Forelimb muscle (tissue), 1 donor: ENCODE results near the gene CPTP. TPM values are rescaled to one million over a fixed set of nuclear protein-coding genes. Genes with fewer than 3 reads are reported as not detected.

Experiments used
- DNase-seq: peaks from one replicate; pipeline ENCODE4 v3.0.0-alpha.2; 2013; ENCODE audit warnings: low read depth
- polyA plus RNA-seq: library from polyadenylated mRNA; unstranded; fragments of 120-200 nt; gene quantifications from one replicate; pipeline ENCODE4 v1.2.1, GENCODE V29; 2013; ENCODE audit not compliant: insufficient read length

CPTP gene
- polyA plus RNA-seq, 1 donor = 16.5 TPM

DNA sequence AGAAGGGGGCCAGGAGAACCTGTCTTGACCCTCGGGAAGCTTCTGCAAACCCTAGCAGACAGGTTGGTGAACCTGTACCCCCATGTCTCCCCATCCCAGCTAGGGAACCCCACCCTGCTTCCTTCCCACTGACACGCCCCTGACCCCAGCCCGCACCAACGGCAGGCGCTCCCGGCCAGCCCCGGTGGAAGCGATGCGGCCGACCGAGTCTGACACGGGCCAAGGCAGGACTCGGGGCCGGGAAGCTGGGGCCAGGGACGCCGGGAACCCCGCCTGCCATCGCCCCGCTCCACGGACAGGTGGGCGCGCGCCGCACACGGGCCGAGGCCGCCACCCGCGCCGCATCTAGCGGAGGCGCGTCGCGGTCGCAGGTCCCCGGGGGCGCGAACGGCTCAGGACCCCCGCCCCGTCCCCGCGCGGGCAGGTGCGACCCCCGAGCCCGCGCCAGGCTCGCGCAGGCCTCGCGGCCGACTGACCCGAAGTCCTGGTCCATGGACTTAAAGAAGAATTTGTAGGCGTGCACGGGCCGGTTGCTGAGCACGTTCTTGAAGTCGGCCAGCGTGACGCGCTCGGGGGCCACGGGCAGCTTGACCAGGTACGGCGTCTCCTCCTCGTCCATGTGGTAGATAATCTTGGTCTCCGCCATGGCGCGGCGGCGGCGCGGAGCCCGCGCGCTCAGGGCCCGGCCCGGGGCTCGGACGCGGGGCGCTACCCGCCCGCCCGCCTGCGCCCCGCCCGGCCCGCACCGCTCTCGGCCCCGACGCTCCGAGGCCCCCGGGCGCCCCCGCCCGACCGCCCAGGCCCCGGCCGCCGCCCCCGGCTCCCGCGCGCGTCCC is 24.0 kb downstream of the CPTP start:
- no peak for DNase-seq

- DNase-seq = no peak
These were observed 24.8 kb downstream of the CPTP start, which contains the start of gene DVL1 for GRCh38 chr1:1349256-1350012. TSS of gene DVL1 (minus strand) at chr1:1349418. CDS start at chr1:1349065, 353 bp downstream.

DNA sequence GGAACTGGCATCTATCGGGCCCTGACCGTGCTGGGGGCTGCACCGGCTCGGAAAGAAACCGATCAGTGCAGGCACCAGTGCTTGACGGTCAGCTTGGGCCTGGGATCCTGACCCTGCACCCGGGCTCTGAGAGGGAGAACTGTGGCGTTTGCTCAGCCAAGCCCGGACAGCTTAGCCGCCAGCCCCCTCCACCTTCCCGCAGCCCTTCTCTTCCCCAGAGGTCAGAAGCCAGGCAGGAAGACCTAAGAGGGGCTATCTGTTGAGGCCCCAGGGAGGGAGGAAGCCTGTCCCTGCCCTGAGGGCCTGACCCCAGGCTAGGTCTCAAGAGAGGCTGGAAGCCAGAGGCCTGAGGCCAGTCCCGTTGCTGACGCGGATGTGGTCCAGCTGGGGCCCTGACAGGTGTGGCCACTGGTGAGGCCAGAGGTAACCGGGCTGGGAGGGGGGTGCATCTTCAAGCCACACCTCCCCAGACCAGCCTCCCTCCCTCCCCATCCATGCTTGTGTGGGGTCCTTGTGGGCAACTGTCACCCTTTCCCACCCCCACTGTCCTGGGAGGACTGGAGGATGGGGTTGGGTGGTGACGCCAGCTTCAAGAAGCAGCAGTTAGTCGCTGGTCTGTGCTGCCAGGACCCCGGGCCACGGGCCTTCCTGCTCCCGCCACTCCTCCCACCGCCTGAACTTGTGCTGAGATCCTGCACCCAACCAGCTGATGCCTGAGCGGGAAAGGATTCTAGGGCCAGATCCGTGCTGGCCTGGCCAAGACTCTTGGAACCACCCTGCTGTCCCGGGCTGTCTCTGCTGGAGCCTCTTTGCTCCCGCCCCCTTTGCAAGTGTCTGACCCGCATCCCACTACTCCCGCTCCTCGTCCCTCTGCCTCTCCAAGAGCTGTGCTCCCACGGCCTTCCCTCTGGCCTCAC is 27.2 kb downstream of the CPTP start:
- DNase-seq = no peak

DNA sequence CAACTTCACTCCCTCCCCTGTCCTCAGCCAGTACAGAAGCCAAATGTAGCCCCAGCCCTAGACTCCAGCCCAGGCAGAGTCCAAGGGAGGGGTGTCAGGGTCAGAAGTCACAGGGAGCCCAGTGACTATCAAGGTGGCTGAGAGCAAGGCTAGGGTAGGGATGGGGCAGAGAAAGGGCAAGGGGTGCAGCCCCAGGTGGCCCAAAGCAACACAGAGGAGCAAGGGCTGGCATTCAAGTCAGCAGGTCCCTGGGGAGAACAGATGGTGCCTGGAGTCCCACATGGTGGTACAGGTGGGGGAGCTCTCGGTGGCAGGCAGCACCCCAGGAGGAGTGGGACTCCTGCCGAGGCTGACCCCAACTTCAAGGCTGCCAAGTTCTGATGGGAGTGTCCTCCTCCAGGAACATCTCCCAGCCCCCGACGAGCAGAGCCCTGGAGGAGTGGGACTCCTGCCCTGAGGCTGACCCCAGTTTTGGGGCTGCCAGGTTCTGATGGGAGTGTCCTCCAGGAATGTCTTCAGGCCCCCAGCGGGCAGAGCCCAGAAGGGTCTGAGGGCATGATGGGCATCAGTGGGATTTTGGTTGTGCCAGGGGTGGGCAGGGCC is 28.3 kb downstream of the CPTP start:
- DNase-seq = no peak

- DNase-seq = no peak
These were observed 29.0 kb downstream of the CPTP start for GRCh38 chr1:1353389-1354151.

- no peak for DNase-seq
These were observed 30.0 kb downstream of the CPTP start for GRCh38 chr1:1354271-1355247.

DNA sequence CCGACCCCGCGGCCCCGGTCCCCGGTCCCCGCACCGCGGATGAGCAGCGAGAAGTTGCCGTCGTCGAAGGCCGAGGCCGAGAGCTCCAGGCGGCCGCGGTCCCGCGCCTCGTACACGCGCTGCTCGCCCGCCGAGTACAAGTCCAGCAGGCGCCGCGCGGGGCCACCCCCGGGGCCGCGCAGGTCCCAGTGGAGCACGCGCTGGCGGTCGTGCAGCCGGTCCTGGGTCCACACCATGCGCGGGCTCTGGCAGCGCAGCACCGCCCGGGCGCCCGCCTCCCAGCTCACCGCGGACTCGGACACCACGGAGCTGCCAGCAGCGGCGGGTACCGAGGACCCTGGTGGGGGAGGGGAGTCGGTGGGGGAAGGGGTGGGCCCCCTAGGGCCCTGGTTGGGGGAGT is 30.8 kb downstream of the CPTP start:
- DNase-seq = no peak

- DNase-seq = no peak
These were observed 31.7 kb downstream of the CPTP start for GRCh38 chr1:1356166-1356795.

DNA sequence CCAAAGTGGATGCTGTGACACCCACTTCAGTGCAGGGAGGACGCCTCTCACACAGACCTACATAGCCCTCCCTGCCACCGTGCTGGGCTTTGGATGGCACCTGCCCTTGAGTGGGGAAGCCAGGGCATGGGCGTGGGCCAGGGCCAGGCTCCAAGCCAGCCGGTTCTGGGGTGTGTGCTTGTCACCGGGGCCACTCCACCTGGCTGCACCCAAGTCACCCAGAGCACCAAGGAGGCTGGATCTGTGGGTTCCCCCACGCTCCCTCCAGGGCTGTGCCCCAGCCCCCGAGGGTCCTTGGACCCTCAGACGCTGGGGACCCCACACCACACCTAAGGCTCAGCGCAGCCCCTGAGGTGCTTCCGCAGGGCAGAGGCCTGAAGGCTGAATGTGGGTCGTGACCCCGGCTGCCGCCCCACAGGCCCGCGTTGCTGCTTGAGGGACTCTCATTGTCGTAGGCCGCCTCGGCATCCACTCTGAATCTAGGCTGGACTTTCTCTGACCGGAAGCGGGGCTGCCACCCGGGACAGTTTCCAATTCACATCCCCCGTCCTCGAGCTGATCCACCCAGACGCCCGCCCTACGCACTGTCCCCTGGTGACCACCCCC is 32.3 kb downstream of the CPTP start:
- no peak for DNase-seq

DNA sequence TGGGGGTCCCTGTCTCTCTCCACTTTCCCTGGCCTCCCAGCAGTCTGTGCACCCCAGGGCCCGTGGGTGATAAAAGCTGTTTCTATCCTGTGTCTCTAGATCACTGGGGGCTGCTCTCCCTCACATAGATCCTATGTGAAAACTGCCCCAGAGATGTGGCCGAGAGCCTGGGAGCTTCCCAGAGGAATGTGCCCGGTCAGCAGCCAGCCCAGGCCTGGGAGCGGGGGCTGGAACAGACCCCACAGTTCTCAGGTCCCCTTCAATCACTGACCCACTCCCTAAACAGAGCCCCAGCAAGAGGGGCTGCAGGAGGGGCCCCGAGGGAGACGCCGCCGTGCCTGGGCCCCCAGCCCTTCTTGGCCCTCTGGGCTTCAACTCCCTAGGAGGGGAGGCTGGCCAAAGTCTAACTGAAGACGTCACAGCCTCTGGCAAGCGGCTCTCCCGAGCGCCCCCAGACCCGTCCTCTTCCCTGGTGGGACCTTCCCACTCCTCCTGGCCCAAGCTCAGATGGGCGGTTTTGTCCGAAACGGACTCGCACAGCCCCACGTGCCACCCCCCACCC is 33.4 kb downstream of the CPTP start:
- no peak for DNase-seq

DNA sequence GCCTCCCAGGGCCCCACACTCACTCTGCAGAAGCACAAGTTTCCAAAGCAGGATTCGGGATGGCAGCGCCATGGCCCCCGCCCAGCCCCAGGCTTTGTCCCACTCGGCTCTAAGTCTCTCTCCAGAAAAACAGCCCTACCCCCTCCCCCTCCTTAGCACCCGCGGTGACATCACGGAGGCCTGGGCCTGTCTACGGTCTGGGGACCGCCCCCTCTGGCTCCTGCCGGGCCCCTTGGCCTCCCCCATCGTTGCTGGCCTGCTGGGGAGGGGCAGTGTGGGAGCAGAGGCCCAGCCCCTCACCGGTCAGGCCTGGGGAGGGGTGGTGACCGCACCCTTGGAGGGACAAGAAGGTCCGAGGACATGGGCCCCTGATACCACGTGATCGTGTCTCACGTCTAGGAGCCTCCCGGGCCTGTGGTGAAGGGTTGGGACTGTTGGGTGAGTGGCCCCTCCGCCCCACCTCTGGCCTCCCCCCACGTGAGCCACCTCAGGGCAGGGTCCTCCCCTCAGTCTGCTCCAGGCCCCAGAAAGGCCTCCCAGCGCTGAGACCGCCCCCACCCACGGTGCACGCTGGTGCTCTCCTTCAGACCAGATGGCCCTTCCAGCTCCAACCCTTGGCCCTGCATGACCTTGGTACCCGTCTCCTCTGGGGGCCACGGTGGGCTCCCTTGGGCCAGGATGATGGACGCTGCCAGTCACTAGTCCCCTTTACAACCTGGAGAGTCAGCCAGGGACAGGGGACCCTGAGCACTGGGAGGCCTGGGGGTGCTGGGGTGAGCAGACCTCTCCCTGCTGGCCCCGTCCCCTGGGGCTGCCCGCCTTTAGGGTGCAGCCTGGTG is 34.0 kb downstream of the CPTP start, which contains the start of gene MXRA8:
MXRA8 (minus strand) TSS at position 123 of the 839 bp plus-strand sequence; CDS start at position 72, 51 bp downstream.
- no peak for DNase-seq

DNA sequence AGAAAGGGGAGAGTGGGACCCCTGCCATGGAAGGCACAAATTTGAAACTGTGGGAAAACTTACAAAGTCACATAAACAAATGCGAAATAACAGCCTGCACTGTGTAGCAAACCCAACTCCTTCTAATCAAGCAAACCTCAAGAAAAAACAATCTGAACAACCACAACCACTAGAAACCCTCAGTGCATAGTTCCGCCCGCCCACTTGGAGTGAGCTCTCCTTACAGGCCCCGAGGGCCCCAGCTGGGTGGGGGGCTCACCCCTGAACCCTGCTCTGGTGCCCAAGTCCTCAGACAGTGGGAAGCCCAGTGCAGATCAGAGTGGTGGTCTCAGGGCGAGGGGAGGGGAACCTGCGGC is 34.7 kb downstream of the CPTP start:
- DNase-seq = no peak

DNA sequence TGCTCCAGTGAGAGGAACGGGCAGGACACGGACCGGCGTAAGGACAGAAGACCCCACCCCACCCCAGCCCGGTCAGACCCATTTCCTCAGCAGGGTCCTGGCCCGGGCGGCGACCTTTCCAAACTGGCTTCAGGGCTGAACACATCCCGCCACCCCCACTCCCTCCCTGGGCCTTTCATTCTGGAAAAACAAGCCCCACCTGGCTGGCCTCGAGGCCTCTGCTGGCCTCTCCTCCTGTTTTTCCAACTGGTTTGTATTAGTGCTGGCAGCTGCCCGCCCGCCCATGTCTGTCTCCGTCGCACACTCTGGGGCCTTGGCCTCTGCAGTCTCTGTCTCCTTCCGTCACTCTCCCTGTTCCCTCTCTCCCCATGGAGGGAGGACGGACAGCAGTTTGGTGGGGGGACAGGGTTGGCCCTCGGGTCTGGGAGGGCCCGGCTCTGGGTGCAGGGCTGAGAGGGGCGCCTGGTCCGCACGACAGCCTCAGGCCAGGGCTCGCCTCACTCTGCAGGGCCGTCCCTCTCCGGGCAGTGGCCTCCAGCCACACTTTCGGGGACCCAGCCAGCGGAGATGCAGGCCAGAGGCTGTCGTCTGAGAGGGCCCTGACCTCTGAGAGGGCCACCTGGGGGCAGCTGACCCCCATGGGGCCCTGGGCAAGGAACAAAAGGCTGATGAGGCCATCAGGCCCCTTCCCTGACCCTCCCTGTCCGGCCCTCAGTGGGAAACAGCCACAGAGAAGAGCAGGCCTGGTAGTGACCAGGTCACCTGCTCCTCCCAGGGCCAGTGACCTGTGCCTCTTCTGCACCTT is 35.3 kb downstream of the CPTP start:
- DNase-seq = no peak

- no peak for DNase-seq
These were observed 36.0 kb downstream of the CPTP start for GRCh38 chr1:1360506-1361169.

DNA sequence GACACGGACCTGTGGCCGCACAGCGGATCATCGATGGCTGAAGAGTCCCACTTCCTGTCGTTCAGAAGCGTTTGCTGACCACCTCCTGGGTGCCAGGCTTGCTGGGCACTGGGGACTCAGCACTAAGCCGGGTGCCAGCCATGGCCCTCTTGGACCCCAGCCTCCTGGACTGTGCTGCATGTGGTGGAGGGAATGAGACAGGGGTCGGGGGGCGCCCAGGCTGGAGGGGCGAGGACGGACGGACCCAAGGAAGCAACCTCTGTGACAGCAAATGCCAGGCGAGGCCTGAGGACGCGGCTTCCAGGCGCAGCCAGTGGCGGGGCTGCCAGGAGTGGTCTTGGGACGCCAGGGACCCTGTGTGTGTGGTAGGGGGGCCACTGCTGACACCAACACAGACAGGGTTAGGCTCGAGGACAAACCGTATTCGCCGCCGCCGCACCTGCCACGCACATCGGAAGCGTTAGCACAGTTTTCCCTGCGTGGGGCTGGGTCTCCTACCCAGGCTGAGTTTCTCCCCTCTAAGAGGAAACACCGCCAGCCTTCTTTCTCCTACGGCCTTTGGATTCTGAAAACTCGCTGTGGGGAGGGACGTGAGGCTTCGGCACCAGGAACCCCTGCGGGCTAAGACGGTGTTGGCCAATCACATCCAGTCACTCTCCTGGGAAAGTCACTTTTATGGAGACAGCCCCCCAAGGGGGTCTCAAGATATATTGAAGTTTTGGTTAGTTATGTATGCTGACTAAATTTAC is 36.8 kb downstream of the CPTP start:
- no peak for DNase-seq
